Epithelial cell of proximal tubule (primary cell): ENCODE data around the gene NECAB2. TPM values are rescaled to one million over a fixed set of nuclear protein-coding genes. Genes with fewer than 3 reads are reported as not detected.
"Not testable (repeated sequence)": the region's sequence is repeated elsewhere in the genome, so short reads cannot be mapped to it uniquely, and the experiment has no call there.

ENCODE experiments used
- DNase-seq: peaks from one replicate; pipeline ENCODE4 v3.0.0-alpha.2; 2011; ENCODE audit warnings: low read depth
- H3K4me3 ChIP-seq: 2 replicates; pipeline ENCODE4 v1.5.1; 2011; ENCODE audit warnings: low read depth, mild to moderate bottlenecking, low read length
- total RNA-seq: library from RNA; depleted of rRNA; stranded (reverse); fragments of >200 nt; gene quantifications from 2 replicates; pipeline ENCODE4 v1.2.3, GENCODE V29; 2015
- TF ChIP-seq, protein P1 (sequence below): conservative IDR thresholded peaks from 2 replicates; pipeline ENCODE4 v1.5.1; 2012; ENCODE audit warnings: low read depth, mild to moderate bottlenecking, low read length

The NECAB2 gene
- total RNA-seq, 1 donor from 2014 or later, result not detected

DNA sequence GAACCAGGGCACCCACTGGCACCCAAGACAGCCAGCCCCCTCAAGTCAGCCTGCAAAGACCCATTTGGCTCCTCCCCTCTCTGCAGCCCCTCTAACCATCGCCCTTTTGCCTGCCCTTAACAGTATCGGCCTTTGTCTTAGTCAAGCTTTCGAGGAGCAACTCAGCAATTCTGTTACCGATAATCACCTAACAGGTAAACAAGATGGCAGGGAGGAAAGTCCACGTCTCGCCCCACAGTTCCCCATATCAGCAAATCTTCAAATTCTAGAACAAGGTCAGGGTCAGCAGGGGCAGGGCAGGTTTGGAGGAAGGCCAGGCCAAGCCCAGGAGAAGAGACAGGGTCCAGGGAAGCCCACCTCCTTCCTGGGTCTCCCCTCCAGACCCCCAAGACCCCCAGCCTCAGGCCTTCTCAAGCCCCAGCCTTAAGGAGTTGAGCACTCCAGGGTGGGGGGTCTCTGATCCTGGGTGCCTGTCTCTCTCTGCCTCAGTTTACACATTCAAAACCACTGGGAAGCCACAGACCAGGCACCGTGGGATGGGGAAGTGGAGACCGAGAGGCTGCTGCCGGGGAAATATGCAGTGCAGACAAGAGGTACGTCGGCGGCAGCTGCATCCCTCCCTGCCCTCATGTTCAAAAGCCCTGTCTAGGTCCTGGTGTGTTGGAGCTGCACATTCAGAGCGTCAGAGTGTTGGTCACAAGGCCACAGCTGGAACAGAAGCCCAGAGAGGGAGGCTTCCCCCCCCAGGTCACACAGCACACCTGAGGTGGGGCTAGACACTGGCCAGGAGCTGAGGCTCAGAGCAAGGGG, 18.9 kb upstream of the NECAB2 start:
- TF ChIP-seq, protein P1, sequence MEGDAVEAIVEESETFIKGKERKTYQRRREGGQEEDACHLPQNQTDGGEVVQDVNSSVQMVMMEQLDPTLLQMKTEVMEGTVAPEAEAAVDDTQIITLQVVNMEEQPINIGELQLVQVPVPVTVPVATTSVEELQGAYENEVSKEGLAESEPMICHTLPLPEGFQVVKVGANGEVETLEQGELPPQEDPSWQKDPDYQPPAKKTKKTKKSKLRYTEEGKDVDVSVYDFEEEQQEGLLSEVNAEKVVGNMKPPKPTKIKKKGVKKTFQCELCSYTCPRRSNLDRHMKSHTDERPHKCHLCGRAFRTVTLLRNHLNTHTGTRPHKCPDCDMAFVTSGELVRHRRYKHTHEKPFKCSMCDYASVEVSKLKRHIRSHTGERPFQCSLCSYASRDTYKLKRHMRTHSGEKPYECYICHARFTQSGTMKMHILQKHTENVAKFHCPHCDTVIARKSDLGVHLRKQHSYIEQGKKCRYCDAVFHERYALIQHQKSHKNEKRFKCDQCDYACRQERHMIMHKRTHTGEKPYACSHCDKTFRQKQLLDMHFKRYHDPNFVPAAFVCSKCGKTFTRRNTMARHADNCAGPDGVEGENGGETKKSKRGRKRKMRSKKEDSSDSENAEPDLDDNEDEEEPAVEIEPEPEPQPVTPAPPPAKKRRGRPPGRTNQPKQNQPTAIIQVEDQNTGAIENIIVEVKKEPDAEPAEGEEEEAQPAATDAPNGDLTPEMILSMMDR, result no peak
- no peak overlapping the region for H3K4me3 ChIP-seq
- no peak for DNase-seq

DNA sequence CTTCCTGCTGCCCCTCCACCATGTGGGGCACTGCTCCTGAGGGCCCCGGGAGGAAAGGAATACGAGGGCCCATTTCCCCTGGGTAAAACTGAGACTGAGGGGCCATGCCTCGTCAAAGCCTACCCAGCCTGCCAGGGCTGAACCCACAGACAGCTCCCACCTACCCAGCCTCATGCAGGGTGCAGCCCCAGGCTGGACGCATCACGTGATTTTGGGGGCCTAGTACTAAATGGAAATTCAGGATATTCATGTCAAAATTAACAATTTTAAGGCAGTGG, 18.4 kb upstream of the NECAB2 start:
- DNase-seq, result no peak
- H3K4me3 ChIP-seq, result no peak overlapping the region
- TF ChIP-seq, protein P1, result no peak

DNA sequence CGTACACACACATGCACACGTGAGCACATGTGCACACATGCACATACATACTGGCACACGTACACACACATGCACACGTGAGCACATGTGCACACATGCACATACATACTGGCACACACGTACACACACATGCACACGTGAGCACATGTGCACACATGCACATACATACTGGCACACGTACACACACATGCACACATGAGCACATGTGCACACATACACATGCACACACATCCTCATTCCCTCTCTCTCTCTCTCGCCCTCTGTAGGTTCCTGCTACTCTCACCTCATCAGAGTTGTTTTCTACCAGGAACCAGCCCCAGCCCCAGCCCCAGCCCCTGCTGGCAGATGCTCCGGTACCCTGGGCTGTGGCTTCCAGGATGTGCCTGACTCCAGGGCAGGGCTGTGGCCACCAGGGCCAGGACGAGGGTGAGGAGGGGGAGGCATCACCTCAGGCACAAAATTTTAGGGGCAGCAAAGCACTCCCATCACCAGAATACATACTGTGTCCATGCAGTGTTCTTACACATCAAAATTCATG, 17.1 kb upstream of the NECAB2 start:
- H3K4me3 ChIP-seq, DNase-seq: not testable (repeated sequence)

DNA sequence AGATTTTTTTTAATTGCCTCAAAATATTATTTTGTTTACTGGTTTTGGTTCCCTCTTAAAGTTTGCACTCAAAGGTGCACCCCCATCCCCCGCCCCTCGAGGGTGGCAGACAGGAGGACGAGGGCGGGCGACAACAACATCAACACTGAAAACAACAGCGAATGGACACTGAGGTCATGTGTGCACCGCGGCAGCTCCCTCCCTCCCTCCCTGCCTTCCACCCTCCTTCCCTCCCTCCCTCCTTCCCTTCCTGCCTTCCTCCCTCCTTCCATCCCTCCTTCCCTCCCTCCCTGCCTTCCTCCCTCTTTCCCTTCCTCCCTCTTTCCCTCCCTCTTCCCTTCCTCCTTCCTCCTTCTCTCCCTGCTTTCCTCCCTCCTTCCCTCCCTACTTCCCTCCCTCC, 16.5 kb upstream of the NECAB2 start:
- TF ChIP-seq, protein P1, result no peak
- H3K4me3 ChIP-seq, result no peak overlapping the region
- DNase-seq, result no peak

DNA sequence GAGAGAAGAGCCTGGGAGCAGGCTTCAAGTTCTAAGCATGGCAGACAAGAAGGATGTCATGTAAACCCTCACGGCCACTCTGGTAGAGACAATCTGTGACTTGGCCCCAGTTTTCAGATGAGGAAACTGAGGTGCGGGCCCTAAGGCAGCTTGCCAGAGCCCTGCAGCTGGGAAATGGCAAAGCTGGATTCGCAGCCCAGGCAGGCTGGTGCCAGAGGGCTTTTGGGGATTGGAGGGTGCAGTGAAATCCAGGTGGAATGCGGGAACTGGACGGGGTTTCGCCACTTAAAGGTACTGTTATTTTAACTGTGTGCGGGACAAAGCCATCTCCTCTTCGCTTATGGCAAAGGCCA, 15.5 kb upstream of the NECAB2 start:
- H3K4me3 ChIP-seq, result peak overlapping the region; percentile 91
- peak; percentile 23 for DNase-seq

DNA sequence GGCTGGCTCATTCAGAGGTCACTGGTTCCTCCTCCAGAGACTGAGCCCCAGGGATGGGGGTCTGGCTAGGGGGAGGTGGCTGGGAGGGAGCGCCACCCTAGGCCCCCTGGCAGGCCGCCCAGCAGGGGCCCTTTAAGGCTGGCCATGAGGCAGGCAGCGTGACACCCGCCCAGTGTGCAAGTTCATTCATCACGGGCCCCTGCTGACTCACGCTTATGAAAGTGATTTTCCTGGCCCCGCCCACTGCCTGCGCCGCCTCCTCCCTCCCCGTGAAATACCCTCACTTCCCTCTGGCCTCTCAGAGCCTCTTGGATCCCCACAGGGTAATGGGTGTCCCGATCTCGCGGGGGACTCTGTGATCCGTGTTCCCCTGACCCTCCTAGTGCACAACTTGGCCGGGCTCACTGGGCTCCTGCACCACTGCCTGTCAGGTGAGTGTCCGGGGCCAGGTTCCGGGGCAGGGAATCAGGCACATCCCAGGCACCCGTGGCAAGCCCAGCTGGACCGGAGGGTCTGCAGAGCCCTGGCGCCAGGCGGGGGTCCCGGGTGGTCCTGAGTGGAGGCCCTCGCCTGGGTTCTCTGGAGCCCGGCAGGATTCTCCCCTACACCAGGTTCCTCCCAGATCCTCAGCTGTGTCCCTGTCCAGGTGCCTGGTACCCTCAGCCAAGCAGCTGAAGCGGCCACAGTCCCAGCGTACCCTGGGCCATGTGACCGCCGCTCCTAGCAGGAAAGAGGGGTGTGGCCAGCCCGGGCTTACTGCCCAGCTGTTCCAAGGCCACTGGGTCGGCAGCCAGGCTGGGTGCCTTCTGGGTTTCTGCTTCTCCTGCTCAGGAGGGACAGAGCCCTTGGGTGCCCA, 14.9 kb upstream of the NECAB2 start, which contains the start of gene OSGIN1:
Gene OSGIN1 (plus strand): TSS at position 301 of the 856 bp plus-strand sequence. CDS start 4,432 bp downstream, outside the sequence.
- TF ChIP-seq, protein P1, result no peak
- peak within 1 kb of the TSS; percentile 91 for H3K4me3 ChIP-seq
- DNase-seq, result peak; percentile 44

More for the DNA sequence above, 15.5 kb upstream of the NECAB2 start:
- TF ChIP-seq, protein P1, result no peak
